Hippocampal formation (tissue), 2 donors: ENCODE measurements around the gene PSMB10.
"Not testable (repeated sequence)": the region's sequence is repeated elsewhere in the genome, so short reads cannot be mapped to it uniquely, and the experiment has no call there.

Source experiments
- DNase-seq, 2 donors: peaks; one replicate each; lab custom pipeline; 2025; lab: John Stamatoyannopoulos, UW

PSMB10 gene

GRCh38 chr16:67942200-67942509 lies 5.5 kb upstream of the PSMB10 start:
- no peak for DNase-seq

GRCh38 chr16:67941469-67942199 lies 5.0 kb upstream of the PSMB10 start:
- DNase-seq = no peak

- DNase-seq = no peak
Measured at GRCh38 chr16:67940446-67941089, 3.9 kb upstream of the PSMB10 start.

- no peak for DNase-seq
Measured at GRCh38 chr16:67939507-67940445, 3.1 kb upstream of the PSMB10 start.

- DNase-seq = not testable (repeated sequence)
Measured at GRCh38 chr16:67937713-67938112, 1.1 kb upstream of the PSMB10 start.

GRCh38 chr16:67936880-67937605 lies 393 bp upstream of the PSMB10 start:
- peak; percentile 24 to 28 for DNase-seq

GRCh38 chr16:67935402-67936123 lies 1.1 kb downstream of the PSMB10 start:
- DNase-seq = peak; percentile 90 to 96

GRCh38 chr16:67935101-67935401 lies 1.6 kb downstream of the PSMB10 start:
- DNase-seq = no peak

- no peak for DNase-seq
Measured at GRCh38 chr16:67934306-67935100, 2.1 kb downstream of the PSMB10 start.

GRCh38 chr16:67933805-67934204 lies 2.8 kb downstream of the PSMB10 start:
- DNase-seq = no peak

GRCh38 chr16:67932462-67932840 lies 4.2 kb downstream of the PSMB10 start:
- DNase-seq = no peak

GRCh38 chr16:67931712-67932461 lies 4.8 kb downstream of the PSMB10 start, which contains the start of gene CTRL:
TSS of gene CTRL (minus strand) at chr16:67931862. CDS start at chr16:67931852, 10 bp downstream.
- DNase-seq = no peak

GRCh38 chr16:67930678-67931211 lies 5.9 kb downstream of the PSMB10 start:
- no peak for DNase-seq

- DNase-seq = no peak
Measured at GRCh38 chr16:67930191-67930590, 6.5 kb downstream of the PSMB10 start.

- peak; percentile 60 to 62 for DNase-seq
Measured at GRCh38 chr16:67928561-67929364, 7.9 kb downstream of the PSMB10 start.

GRCh38 chr16:67928147-67928546 lies 8.5 kb downstream of the PSMB10 start:
- DNase-seq = no peak

GRCh38 chr16:67927131-67927941 lies 9.3 kb downstream of the PSMB10 start:
- no peak for DNase-seq
